HG02588 (cell line): ENCODE data around the gene DCLRE1A.

Experiments
- ATAC-seq: cut with Tn5 transposase; IDR thresholded peaks from one replicate; pipeline ENCODE4 v1.9.1; 2021; ENCODE audit warnings: mild to moderate bottlenecking, moderate library complexity; ENCODE audit not compliant: unreplicated experiment

Gene DCLRE1A

GRCh38 chr10:113801569-113801968, 52.3 kb downstream of the DCLRE1A start:
- no peak for ATAC-seq

- no peak for ATAC-seq
These were observed 62.2 kb downstream of the DCLRE1A start for GRCh38 chr10:113791691-113792090.

- ATAC-seq, result peak; percentile 90
These were observed 65.2 kb downstream of the DCLRE1A start for GRCh38 chr10:113788604-113789083.
